Cardiac atrium fibroblast (primary cell): Measurements from ENCODE around the gene ANKRD10. TPM values are rescaled to one million over a fixed set of nuclear protein-coding genes. Genes with fewer than 3 reads are reported as not detected.

Experiments used
- total RNA-seq: library from RNA; depleted of rRNA; stranded (reverse); fragments of >200 nt; gene quantifications from 2 replicates; pipeline ENCODE4 v1.2.3, GENCODE V29; 2015

The ANKRD10 gene
- total RNA-seq, result 27.7 and 35.7 TPM in 2 replicates

GRCh38 chr13:110915057-110915873 is at the start of gene ANKRD10:
Gene ANKRD10 (minus strand): TSS chr13:110915069. CDS start chr13:110914934, 135 bp downstream.

Other genes starting within 250 kb of the ANKRD10 start
- 44.2 and 54.2 TPM in 2 replicates for gene CARS2, start 209.0 kb downstream of the ANKRD10 start, total RNA-seq
- gene ING1, start 201.4 kb downstream of the ANKRD10 start, total RNA-seq, result 6.0 and 6.1 TPM in 2 replicates
- 22.7 and 24.2 TPM in 2 replicates for gene ARHGEF7, start 200.2 kb upstream of the ANKRD10 start, total RNA-seq